ENCODE results near the gene PTPRM.

DNA sequence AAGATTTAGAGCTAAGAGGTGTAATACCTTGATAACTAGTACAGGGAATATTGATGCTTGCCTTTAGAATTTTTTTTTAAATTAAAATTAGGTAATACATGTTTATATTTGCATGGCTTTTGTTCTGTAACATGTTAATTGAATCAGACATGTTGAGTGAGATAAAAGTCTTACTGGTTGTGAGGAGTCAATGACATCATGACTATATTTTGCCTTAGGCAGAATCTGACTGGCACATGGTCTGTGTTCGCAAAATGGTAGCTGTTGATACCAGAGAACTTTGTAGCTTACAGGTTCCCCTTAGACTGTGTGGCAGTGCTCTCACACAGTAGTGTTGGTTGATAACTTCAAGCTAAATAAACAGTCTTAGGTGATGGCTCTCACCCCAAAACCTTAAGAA is 199.7 kb downstream of the PTPRM start:
- TF ChIP-seq, protein P1, sequence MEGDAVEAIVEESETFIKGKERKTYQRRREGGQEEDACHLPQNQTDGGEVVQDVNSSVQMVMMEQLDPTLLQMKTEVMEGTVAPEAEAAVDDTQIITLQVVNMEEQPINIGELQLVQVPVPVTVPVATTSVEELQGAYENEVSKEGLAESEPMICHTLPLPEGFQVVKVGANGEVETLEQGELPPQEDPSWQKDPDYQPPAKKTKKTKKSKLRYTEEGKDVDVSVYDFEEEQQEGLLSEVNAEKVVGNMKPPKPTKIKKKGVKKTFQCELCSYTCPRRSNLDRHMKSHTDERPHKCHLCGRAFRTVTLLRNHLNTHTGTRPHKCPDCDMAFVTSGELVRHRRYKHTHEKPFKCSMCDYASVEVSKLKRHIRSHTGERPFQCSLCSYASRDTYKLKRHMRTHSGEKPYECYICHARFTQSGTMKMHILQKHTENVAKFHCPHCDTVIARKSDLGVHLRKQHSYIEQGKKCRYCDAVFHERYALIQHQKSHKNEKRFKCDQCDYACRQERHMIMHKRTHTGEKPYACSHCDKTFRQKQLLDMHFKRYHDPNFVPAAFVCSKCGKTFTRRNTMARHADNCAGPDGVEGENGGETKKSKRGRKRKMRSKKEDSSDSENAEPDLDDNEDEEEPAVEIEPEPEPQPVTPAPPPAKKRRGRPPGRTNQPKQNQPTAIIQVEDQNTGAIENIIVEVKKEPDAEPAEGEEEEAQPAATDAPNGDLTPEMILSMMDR (IDR thresholded peaks at IDR 0.05) = no peak
- TF ChIP-seq POLR2AphosphoS5 (IDR thresholded peaks at IDR 0.05; ENCODE audit: low read depth, low read length) (no peak), TCF7L2 (IDR thresholded peaks at IDR 0.05; ENCODE audit: low read depth, low read length) (no peak)
- TF ChIP-seq, protein P2, sequence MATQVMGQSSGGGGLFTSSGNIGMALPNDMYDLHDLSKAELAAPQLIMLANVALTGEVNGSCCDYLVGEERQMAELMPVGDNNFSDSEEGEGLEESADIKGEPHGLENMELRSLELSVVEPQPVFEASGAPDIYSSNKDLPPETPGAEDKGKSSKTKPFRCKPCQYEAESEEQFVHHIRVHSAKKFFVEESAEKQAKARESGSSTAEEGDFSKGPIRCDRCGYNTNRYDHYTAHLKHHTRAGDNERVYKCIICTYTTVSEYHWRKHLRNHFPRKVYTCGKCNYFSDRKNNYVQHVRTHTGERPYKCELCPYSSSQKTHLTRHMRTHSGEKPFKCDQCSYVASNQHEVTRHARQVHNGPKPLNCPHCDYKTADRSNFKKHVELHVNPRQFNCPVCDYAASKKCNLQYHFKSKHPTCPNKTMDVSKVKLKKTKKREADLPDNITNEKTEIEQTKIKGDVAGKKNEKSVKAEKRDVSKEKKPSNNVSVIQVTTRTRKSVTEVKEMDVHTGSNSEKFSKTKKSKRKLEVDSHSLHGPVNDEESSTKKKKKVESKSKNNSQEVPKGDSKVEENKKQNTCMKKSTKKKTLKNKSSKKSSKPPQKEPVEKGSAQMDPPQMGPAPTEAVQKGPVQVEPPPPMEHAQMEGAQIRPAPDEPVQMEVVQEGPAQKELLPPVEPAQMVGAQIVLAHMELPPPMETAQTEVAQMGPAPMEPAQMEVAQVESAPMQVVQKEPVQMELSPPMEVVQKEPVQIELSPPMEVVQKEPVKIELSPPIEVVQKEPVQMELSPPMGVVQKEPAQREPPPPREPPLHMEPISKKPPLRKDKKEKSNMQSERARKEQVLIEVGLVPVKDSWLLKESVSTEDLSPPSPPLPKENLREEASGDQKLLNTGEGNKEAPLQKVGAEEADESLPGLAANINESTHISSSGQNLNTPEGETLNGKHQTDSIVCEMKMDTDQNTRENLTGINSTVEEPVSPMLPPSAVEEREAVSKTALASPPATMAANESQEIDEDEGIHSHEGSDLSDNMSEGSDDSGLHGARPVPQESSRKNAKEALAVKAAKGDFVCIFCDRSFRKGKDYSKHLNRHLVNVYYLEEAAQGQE (IDR thresholded peaks at IDR 0.05; ENCODE audit: insufficient read depth in 1 of 2, low read depth in 2 of 2, low read length in 1 of 2) = no peak

Data from Panc1 (cell line).